Mesenchymal stem cell (in vitro differentiated cells and primary cell): ENCODE data around the gene AGAP2.

Source experiments
- DNase-seq: peaks from one replicate; pipeline ENCODE4 v3.0.0-alpha.2; 2013
- H2AFZ ChIP-seq: one replicate; pipeline ENCODE4 v1.6.1; 2013; ENCODE audit warnings: low read depth, mild to moderate bottlenecking, control low read depth, inconsistent platforms, low read length, moderate library complexity
- H2AK5ac ChIP-seq: 2 replicates; pipeline ENCODE4 v1.6.1; 2013; ENCODE audit warnings: low read length, moderate library complexity, mild to moderate bottlenecking, inconsistent platforms; ENCODE audit not compliant: severe bottlenecking
- H2BK120ac ChIP-seq: one replicate; pipeline ENCODE4 v1.6.1; 2013; ENCODE audit warnings: low read depth, mild to moderate bottlenecking, inconsistent platforms, low read length, moderate library complexity
- H2BK12ac ChIP-seq, 2 experiments: one replicate each; pipeline ENCODE4 v1.6.1; 2013; ENCODE audit warnings: inconsistent platforms in 2 of 2, low read length in 2 of 2, mild to moderate bottlenecking in 2 of 2, moderate library complexity in 2 of 2, control low read depth in 1 of 2
- H2BK15ac ChIP-seq: one replicate; pipeline ENCODE4 v1.6.1; 2013; ENCODE audit warnings: mild to moderate bottlenecking, low read depth, inconsistent platforms; ENCODE audit not compliant: poor library complexity, severe bottlenecking
- H2BK5ac ChIP-seq: 2 replicates; pipeline ENCODE4 v1.6.1; 2013; ENCODE audit warnings: low read depth, mild to moderate bottlenecking, low read length, control low read depth, inconsistent platforms; ENCODE audit not compliant: poor library complexity, severe bottlenecking
- H3K14ac ChIP-seq, 2 experiments: one replicate each; pipeline ENCODE4 v1.6.1; 2013; ENCODE audit warnings: inconsistent platforms in 2 of 2, low read length in 2 of 2, control low read depth in 1 of 2, mild to moderate bottlenecking in 1 of 2, moderate library complexity in 1 of 2
- H3K18ac ChIP-seq, 2 experiments: one replicate each; pipeline ENCODE4 v1.6.1; 2013; ENCODE audit warnings: inconsistent platforms in 2 of 2, low read length in 2 of 2, control low read depth in 1 of 2, low read depth in 1 of 2, mild to moderate bottlenecking in 1 of 2
- H3K23ac ChIP-seq, 2 experiments: one replicate each; pipeline ENCODE4 v1.6.1; 2013; ENCODE audit warnings: inconsistent platforms in 2 of 2, low read length in 2 of 2, mild to moderate bottlenecking in 2 of 2, moderate library complexity in 2 of 2, control low read depth in 1 of 2
- H3K27ac ChIP-seq: 2 replicates; pipeline ENCODE4 v1.5.1; 2013; ENCODE audit warnings: mild to moderate bottlenecking, moderate library complexity, low read length, control low read depth, inconsistent platforms; ENCODE audit not compliant: poor library complexity, severe bottlenecking
- H3K27me3 ChIP-seq, 2 experiments: 2 replicates each; pipeline versions ENCODE4 v1.6.1 to v1.7.0; 2013; ENCODE audit warnings: low read length in 2 of 2, mild to moderate bottlenecking in 2 of 2, moderate library complexity in 2 of 2, control low read depth in 1 of 2, inconsistent platforms in 1 of 2; ENCODE audit not compliant: control insufficient read depth in 1 of 2, insufficient read depth in 1 of 2
- H3K36me3 ChIP-seq, 2 experiments: 2 replicates each; pipeline versions ENCODE4 v1.6.1 to v1.7.0; 2013; ENCODE audit warnings: low read length in 2 of 2, control low read depth in 1 of 2, inconsistent platforms in 1 of 2, low read depth in 1 of 2, mild to moderate bottlenecking in 1 of 2; ENCODE audit not compliant: insufficient read depth in 2 of 2, control insufficient read depth in 1 of 2
- H3K4ac ChIP-seq, 2 experiments: one replicate each; pipeline ENCODE4 v1.6.1; 2013; ENCODE audit warnings: inconsistent platforms in 2 of 2, low read length in 2 of 2, mild to moderate bottlenecking in 2 of 2, moderate library complexity in 2 of 2, control low read depth in 1 of 2, low read depth in 1 of 2
- H3K4me1 ChIP-seq: 2 replicates; pipeline ENCODE4 v1.6.1; 2013; ENCODE audit warnings: low read depth, low read length, control low read depth; ENCODE audit not compliant: control insufficient read depth, insufficient read depth
- H3K4me2 ChIP-seq: 2 replicates; pipeline ENCODE4 v1.6.1; 2013; ENCODE audit warnings: low read length, mild to moderate bottlenecking, inconsistent platforms; ENCODE audit not compliant: poor library complexity, severe bottlenecking
- H3K4me3 ChIP-seq, 2 experiments: 2 replicates each; pipeline versions ENCODE4 v1.5.1 to v1.7.0; 2013; ENCODE audit warnings: low read length in 2 of 2, mild to moderate bottlenecking in 2 of 2, control low read depth in 1 of 2, low read depth in 1 of 2; ENCODE audit not compliant: insufficient read depth in 1 of 2
- H3K79me1 ChIP-seq: replicated peaks from 2 replicates; pipeline ENCODE4 v1.6.1; 2013; ENCODE audit warnings: mild to moderate bottlenecking, control low read depth, low read length, inconsistent platforms; ENCODE audit not compliant: poor library complexity, severe bottlenecking
- H3K9ac ChIP-seq: 2 replicates; pipeline ENCODE4 v1.7.0; 2013; ENCODE audit warnings: mild to moderate bottlenecking, low read length, moderate library complexity
- H3K9me3 ChIP-seq: 2 replicates; pipeline ENCODE4 v1.7.0; 2013; ENCODE audit warnings: mild to moderate bottlenecking, low read length; ENCODE audit not compliant: control insufficient read depth
- H4K8ac ChIP-seq: one replicate; pipeline ENCODE4 v1.6.1; 2013; ENCODE audit warnings: inconsistent platforms, mild to moderate bottlenecking, low read length, moderate library complexity
- H4K91ac ChIP-seq: one replicate; pipeline ENCODE4 v1.6.1; 2013; ENCODE audit warnings: mild to moderate bottlenecking, low read length, inconsistent platforms
- WGBS: methylation state at CpG from one replicate; pipeline ENCODE4 v1.1.7; 2013; ENCODE audit warnings: mixed read lengths; 5-methylcytosine and 5-hydroxymethylcytosine counted together

Gene AGAP2

DNA sequence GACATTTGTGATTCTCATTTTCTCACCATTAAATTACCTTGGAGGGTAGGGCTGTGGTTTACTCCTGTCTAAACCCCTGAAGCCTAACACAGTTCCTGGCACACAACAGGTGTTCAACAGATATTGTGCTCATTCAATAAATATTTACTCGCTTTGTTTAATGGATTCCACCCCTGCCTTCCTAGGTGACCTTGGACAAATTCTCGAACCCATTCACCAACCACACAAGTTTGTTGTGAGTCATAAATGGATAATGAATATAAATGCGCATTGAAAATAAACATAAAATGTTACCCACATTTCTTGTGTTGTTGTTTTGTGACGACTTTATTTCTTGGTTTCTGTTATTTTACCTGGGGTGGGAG, 43.7 kb upstream of the AGAP2 start:
- H3K4me2 ChIP-seq = no peak overlapping the region
- H2BK12ac ChIP-seq = no peak overlapping the region
- no peak overlapping the region for H2BK5ac ChIP-seq
- DNase-seq = no peak
- H2AFZ ChIP-seq = no peak overlapping the region
- no peak overlapping the region for H2BK120ac ChIP-seq
- H4K91ac ChIP-seq = no peak overlapping the region
- H3K4me1 ChIP-seq = no peaks in the 10 kb centered on the region
- no peak overlapping the region for H4K8ac ChIP-seq
- no peak overlapping the region for H3K14ac ChIP-seq
- H3K23ac ChIP-seq = no peak overlapping the region
- H3K79me1 ChIP-seq = peaks cover 23% of the 10 kb centered on the region
- no peak overlapping the region for H3K27ac ChIP-seq
- H3K18ac ChIP-seq = no peak overlapping the region
- H3K36me3 ChIP-seq = peaks cover 10 to 49% of the 10 kb centered on the region in 2 experiments
- peak overlapping the region; percentile 96 for H3K9ac ChIP-seq
- H3K4me3 ChIP-seq = peak overlapping the region in 1 of 2 experiments; percentile 99
- H2BK15ac ChIP-seq = no peak overlapping the region
- no peaks in the 10 kb centered on the region for H3K9me3 ChIP-seq
- H3K4ac ChIP-seq = no peak overlapping the region
- H3K27me3 ChIP-seq = no peaks in the 10 kb centered on the region
- H2AK5ac ChIP-seq = no peak overlapping the region
- WGBS = 0% methylated on average over 2 of the region's 4 CpGs

DNA sequence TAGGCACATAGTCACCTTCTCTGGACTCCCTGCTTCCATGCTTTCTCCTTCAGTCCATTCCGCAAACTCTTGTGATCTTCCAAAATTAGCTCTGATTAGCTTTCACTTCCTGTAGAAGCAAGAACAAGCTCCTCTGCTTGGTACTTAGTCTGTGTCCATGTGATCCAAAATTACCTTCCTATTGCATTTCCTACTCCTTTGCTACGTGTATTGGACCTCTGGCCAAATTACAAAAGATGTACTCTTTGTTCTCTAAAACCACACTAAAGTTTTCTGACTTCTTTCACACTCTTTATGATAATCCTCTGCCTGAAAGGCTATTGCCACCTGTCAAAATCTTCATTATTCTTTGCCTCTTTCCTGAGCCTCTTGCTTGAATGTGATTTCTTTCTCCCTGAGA, 43.3 kb upstream of the AGAP2 start:
- Histone ChIP-seq H3K14ac (no peak overlapping the region), H2AFZ (no peak overlapping the region)

DNA sequence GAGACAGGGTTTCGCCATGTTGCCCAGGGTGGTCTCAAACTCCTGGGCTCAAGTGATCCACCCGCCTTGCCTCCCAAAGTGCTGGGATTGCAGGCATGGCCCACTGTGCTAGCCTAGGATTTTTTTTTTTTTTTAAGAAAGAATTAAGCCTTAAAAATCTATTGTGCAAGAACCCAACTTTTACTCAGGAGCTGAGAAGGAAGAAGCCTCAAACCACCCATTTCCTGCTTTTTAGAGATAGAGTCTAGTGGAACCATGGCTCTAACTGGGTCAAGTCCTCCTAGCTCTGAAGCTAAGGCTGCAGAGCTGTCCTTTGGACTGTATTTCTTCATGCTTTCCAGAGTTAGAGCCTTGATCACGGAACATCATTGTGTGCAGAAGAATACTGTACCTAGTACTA, 42.7 kb upstream of the AGAP2 start:
- H2BK12ac ChIP-seq = no peak overlapping the region
- H2BK120ac ChIP-seq = no peak overlapping the region
- no peak overlapping the region for H3K27ac ChIP-seq
- no peak for DNase-seq
- H3K9ac ChIP-seq = no peak overlapping the region
- no peak overlapping the region for H3K4ac ChIP-seq
- H4K8ac ChIP-seq = no peak overlapping the region
- no peak overlapping the region for H3K4me2 ChIP-seq
- no peaks in the 10 kb centered on the region for H3K9me3 ChIP-seq
- no peaks in the 10 kb centered on the region for H3K4me1 ChIP-seq
- H3K23ac ChIP-seq = no peak overlapping the region
- H2AK5ac ChIP-seq = no peak overlapping the region
- peaks cover 20% of the 10 kb centered on the region for H3K79me1 ChIP-seq
- no peak overlapping the region for H4K91ac ChIP-seq
- 98% methylated on average over 3 of the region's 3 CpGs for WGBS
- no peak overlapping the region for H2BK15ac ChIP-seq
- no peak overlapping the region for H3K18ac ChIP-seq
- H3K36me3 ChIP-seq = peaks cover 10 to 45% of the 10 kb centered on the region in 2 experiments
- no peak overlapping the region for H2AFZ ChIP-seq
- H3K4me3 ChIP-seq = no peak overlapping the region
- no peak overlapping the region for H3K14ac ChIP-seq
- no peaks in the 10 kb centered on the region for H3K27me3 ChIP-seq
- no peak overlapping the region for H2BK5ac ChIP-seq

More for the DNA sequence above, 43.3 kb upstream of the AGAP2 start:
- Histone ChIP-seq H3K4me3 (no peak overlapping the region), H2BK15ac (no peak overlapping the region), H3K23ac (no peak overlapping the region), H2BK120ac (no peak overlapping the region), H2BK5ac (no peak overlapping the region), H3K9me3 (no peaks in the 10 kb centered on the region), H3K36me3 (peaks cover 10 to 49% of the 10 kb centered on the region in 2 experiments), H3K27me3 (no peaks in the 10 kb centered on the region), H3K4me2 (no peak overlapping the region), H2AK5ac (no peak overlapping the region), H3K4ac (no peak overlapping the region), H4K8ac (no peak overlapping the region), H3K18ac (no peak overlapping the region), H3K27ac (no peak overlapping the region), H3K9ac (no peak overlapping the region), H3K4me1 (no peaks in the 10 kb centered on the region), H2BK12ac (no peak overlapping the region), H4K91ac (no peak overlapping the region), H3K79me1 (peaks cover 23% of the 10 kb centered on the region)
- no peak for DNase-seq
- WGBS = 64% methylated on average over 2 of the region's 2 CpGs

DNA sequence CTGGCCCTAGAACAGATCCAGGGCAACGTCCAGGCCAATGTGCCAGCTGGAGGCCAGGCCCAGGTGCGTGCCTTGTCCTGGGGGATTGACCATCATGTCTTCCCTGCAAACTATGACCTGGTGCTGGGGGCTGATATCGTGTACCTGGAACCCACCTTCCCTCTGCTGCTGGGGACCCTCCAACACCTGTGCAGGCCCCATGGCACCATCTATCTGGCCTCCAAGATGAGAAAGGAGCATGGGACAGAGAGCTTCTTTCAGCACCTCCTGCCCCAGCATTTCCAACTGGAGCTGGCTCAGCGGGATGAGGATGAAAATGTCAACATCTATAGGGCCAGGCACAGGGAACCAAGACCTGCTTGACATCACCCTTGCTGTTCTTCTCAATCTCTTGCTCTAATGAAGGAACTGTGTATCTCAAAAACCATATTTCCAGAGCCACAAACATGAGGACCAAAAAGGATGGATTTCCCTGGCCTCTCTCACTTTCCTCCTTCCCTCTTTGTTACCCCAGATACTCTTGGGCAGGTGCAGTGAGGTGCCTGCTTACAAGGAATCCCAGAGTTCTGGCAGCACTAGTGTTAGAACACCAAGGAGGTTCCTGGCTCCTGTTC, 41.8 kb upstream of the AGAP2 start:
- Histone ChIP-seq H3K27ac (no peak overlapping the region), H4K8ac (no peak overlapping the region), H3K9me3 (no peaks in the 10 kb centered on the region), H2BK120ac (no peak overlapping the region), H2AK5ac (no peak overlapping the region), H2AFZ (no peak overlapping the region), H3K18ac (no peak overlapping the region), H2BK15ac (no peak overlapping the region), H3K4me3 (no peak overlapping the region), H3K4me1 (no peaks in the 10 kb centered on the region), H3K9ac (no peak overlapping the region), H2BK5ac (no peak overlapping the region), H3K23ac (no peak overlapping the region), H3K4me2 (no peak overlapping the region), H2BK12ac (no peak overlapping the region), H3K79me1 (peaks cover 14% of the 10 kb centered on the region), H3K14ac (no peak overlapping the region), H4K91ac (no peak overlapping the region), H3K36me3 (peaks cover 9 to 45% of the 10 kb centered on the region in 2 experiments), H3K4ac (no peak overlapping the region), H3K27me3 (no peaks in the 10 kb centered on the region)
- no peak for DNase-seq
- 94% methylated on average over 4 of the region's 4 CpGs for WGBS
